Testis (tissue), 3 donors: Measurements from ENCODE around the gene DNAI1. TPM values are rescaled to one million over a fixed set of nuclear protein-coding genes. Genes with fewer than 3 reads are reported as not detected.

Experiments used
- DNase-seq: peaks from one replicate; pipeline ENCODE4 v3.0.0-alpha.2; 2019
- H3K27ac ChIP-seq, 2 donors: fragments of 200-600 bp; sonication (generic); one replicate each; pipeline ENCODE4 v1.5.1; 2019
- H3K27me3 ChIP-seq: fragments of 200-600 bp; sonication (generic); one replicate; pipeline ENCODE4 v1.5.1; 2019
- H3K36me3 ChIP-seq: fragments of 200-600 bp; sonication (generic); one replicate; pipeline ENCODE4 v1.5.1; 2017; ENCODE audit warnings: low read depth; ENCODE audit errors: missing control alignments
- H3K4me1 ChIP-seq: fragments of 200-600 bp; sonication (generic); one replicate; pipeline ENCODE4 v1.5.1; 2019
- H3K4me3 ChIP-seq, 2 donors: fragments of 200-600 bp; sonication (generic); one replicate each; pipeline ENCODE4 v1.5.1; 2017 to 2019
- H3K9me3 ChIP-seq: fragments of 200-600 bp; sonication (generic); one replicate; pipeline ENCODE4 v1.5.1; 2017
- CTCF ChIP-seq, 3 experiments: fragments of 450-650 bp in 2 of 3; fragments of 200-600 bp in 1 of 3; sonication (generic) in 1 of 3; IDR thresholded peaks; one replicate each; pipeline ENCODE4 v1.5.1; 2016 to 2019; ENCODE audit warnings: antibody characterized with exemption in 3 of 3, mild to moderate bottlenecking in 2 of 3, moderate library complexity in 1 of 3
- POLR2A ChIP-seq: fragments of 450-650 bp; IDR thresholded peaks from one replicate; pipeline ENCODE4 v1.6.1; 2017; ENCODE audit warnings: antibody characterized with exemption, mild to moderate bottlenecking, moderate library complexity
- WGBS, 2 donors: methylation state at CpG; one replicate each; pipeline ENCODE4 v1.1.5; 2018; 5-methylcytosine and 5-hydroxymethylcytosine counted together
- intact Hi-C: fragments of 100-400 bp; cut with DNase I; formaldehyde crosslinking; loops from one replicate; pipeline ENCODE4 v1.15.1; 2023; ENCODE audit warnings: low total_unique reads
- polyA plus RNA-seq: library from polyadenylated mRNA; stranded (reverse); fragments of 350-450 nt; fragmentation: Illumina TruSeq; extraction: RNeasy Lipid Tissue Mini Kit (QIAGEN cat#74804); gene quantifications from one replicate; pipeline ENCODE4 v1.2.3, GENCODE V29; 2014; ENCODE audit warnings: low read depth, low replicate concordance; ENCODE audit not compliant: insufficient read depth
- total RNA-seq, 2 donors: library from RNA; depleted of rRNA; stranded (reverse); fragments of >200 nt; gene quantifications; one replicate each; pipeline ENCODE4 v1.2.3, GENCODE V29; 2016

Gene DNAI1
- total and polyA plus RNA-seq, 3 donors from 2014 or later, result 22.7 to 109 (median 36.7) TPM

GRCh38 chr9:34454571-34455065 is 4.0 kb upstream of the DNAI1 start:
- peaks cover 11% of the 10 kb centered on the region for H3K4me1 ChIP-seq
- no peak overlapping the region for H3K27ac ChIP-seq
- no peaks in the 10 kb centered on the region for H3K27me3 ChIP-seq
- H3K4me3 ChIP-seq, result no peak overlapping the region
- TF ChIP-seq POLR2A (no peak), CTCF (IDR thresholded peaks at IDR 0.05) (no peak)
- H3K36me3 ChIP-seq, result no peaks in the 10 kb centered on the region
- WGBS, 2 donors, result 79 to 88% methylated on average over 3 of the region's 3 CpGs
- intact Hi-C loops, result no loop called here
- no peaks in the 10 kb centered on the region for H3K9me3 ChIP-seq
- no peak for DNase-seq

- intact Hi-C loops, result no loop called here
- no peaks in the 10 kb centered on the region for H3K27me3 ChIP-seq
- peaks cover 11% of the 10 kb centered on the region for H3K4me1 ChIP-seq
- DNase-seq, result no peak
- TF ChIP-seq POLR2A (no peak), CTCF (IDR thresholded peaks at IDR 0.05) (no peak)
- H3K9me3 ChIP-seq, result no peaks in the 10 kb centered on the region
- no peak overlapping the region for H3K4me3 ChIP-seq
- no peak overlapping the region for H3K27ac ChIP-seq
- H3K36me3 ChIP-seq, result no peaks in the 10 kb centered on the region
- WGBS, 2 donors, result 76 to 91% methylated on average over 1 of the region's 1 CpG
Measured at GRCh38 chr9:34456151-34456550, 2.5 kb upstream of the DNAI1 start.

- WGBS, 2 donors, result 42 to 74% methylated on average over 3 to 4 of the region's 4 CpGs
- Histone ChIP-seq H3K9me3 (no peaks in the 10 kb centered on the region), H3K27ac (no peak overlapping the region), H3K27me3 (no peaks in the 10 kb centered on the region), H3K36me3 (no peaks in the 10 kb centered on the region), H3K4me1 (peaks cover 11% of the 10 kb centered on the region), H3K4me3 (peak overlapping the region in 1 of 2 donors; percentile 71)
- TF ChIP-seq POLR2A (no peak), CTCF (IDR thresholded peaks at IDR 0.05) (no peak)
- intact Hi-C loops, result no loop called here
- DNase-seq, result no peak
Measured at GRCh38 chr9:34456746-34457145, 1.9 kb upstream of the DNAI1 start.

- H3K4me1 ChIP-seq, result peaks cover 11% of the 10 kb centered on the region
- TF ChIP-seq POLR2A, result no peak
- TF ChIP-seq CTCF (IDR thresholded peaks at IDR 0.05), result no peak
- no peaks in the 10 kb centered on the region for H3K27me3 ChIP-seq
- DNase-seq, result peak; percentile 82
- no peaks in the 10 kb centered on the region for H3K9me3 ChIP-seq
- no peaks in the 10 kb centered on the region for H3K36me3 ChIP-seq
- peak overlapping the region; percentile 71 to 77 for H3K4me3 ChIP-seq
- H3K27ac ChIP-seq, result peak overlapping the region; percentile 33 to 35
- intact Hi-C loops, result no loop called here
- WGBS, 2 donors, result 1 to 7% methylated on average over 35 to 48 of the region's 48 CpGs
Measured at GRCh38 chr9:34457266-34458012, 1.2 kb upstream of the DNAI1 start.

GRCh38 chr9:34458959-34459340 is 345 bp downstream of the DNAI1 start:
- 6 to 13% methylated on average over 11 of the region's 11 CpGs for WGBS, 2 donors
- H3K27me3 ChIP-seq, result no peaks in the 10 kb centered on the region
- peak overlapping the region in 1 of 2 donors; percentile 41 for H3K27ac ChIP-seq
- no peak for DNase-seq
- H3K4me1 ChIP-seq, result peaks cover 11% of the 10 kb centered on the region
- no peaks in the 10 kb centered on the region for H3K36me3 ChIP-seq
- intact Hi-C loops, result no loop called here
- peak overlapping the region; percentile 51 to 71 for H3K4me3 ChIP-seq
- no peaks in the 10 kb centered on the region for H3K9me3 ChIP-seq
- TF ChIP-seq POLR2A (no peak), CTCF (IDR thresholded peaks at IDR 0.05) (no peak)
